NCI-H510A treated with DMSO at 0.1 percent for 48 hours (cell line): ENCODE results near the gene CSTB.

Experiments
- DNase-seq: peaks from one replicate; lab custom pipeline; 2025; lab: John Stamatoyannopoulos, UW

CSTB gene

DNA sequence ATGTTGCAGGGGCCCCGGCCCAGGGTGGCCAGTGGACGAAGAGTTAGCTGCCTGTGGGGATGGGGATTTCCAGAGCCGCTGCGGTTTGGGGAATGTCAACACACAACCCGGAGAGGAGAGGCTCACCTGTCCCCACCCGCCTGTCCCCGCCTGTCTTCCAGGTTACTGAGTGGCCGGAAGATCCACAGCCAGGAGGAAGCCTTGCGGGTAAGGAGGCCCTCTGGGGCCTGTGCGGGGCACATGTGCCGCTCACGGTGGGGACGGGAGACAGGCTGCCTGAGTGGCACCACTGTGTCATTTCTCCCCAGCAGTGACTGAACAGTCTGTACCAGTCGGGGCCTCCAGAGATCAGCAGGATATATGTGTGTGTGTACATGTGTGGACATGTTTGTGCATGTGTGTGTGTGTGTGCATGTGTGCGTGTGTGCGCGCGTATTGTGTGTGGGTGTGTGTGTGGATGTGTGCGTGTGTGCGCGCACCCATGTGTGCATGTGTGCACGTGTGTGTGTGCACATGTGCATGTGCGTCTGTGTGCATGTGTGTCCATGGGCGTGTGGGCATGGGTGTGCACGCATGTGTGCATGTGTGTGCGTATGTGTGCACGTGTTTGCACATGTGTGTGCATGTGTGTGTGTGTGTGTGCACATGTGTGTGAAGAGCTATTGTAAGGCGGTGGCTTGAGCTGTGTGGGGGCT, 25.6 kb downstream of the CSTB start:
- DNase-seq: no peak

DNA sequence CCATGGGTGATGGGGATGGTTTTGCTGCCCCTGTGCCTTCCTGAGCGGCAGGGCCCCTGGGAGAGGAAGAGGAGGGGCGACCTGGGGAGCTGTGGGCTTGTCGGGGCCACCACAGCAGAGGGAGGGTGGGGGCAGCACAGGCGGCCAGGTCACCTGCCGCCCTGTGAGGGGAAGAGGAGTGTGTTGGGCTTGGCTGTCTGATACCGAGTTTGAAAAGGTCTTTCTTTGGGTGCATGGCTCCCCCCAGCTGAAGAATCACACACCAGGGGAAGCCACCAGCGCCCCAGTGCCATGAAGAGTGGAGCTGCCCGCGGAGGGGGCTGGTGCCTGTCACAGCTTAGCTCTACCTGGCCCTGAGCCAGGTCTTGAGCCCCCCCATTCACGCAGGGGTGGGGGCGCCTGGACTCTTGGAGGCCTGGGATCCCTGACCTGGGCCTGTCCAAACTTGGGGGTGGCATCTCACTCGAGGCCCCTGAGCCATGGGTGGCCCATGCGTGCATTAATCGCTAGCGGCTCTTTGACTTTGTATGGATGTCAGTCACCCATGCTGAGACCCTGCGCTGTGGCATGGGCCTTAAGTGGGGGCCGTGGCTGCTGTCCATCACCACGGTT, 26.4 kb downstream of the CSTB start:
- DNase-seq: no peak

DNA sequence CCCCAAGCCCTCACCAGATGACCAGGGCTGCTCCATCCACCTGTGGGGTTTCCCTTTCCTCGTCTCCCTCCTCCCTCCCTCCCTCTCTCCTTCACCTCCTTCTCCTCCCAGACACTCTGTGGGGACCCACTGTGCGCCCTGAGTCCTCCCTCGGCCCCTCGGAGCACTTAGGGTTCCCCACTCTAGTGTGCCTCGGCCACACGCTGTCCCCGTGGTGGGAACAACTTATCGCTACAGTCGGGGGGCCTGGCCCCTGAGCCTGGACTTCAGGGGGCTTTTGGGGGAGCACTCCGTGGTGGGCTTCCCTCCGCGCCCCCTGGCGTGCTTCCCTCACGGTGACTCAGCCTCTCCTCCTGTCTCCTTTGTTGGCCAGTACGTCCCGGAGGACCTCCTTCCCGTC, 27.5 kb downstream of the CSTB start:
- DNase-seq: no peak

DNA sequence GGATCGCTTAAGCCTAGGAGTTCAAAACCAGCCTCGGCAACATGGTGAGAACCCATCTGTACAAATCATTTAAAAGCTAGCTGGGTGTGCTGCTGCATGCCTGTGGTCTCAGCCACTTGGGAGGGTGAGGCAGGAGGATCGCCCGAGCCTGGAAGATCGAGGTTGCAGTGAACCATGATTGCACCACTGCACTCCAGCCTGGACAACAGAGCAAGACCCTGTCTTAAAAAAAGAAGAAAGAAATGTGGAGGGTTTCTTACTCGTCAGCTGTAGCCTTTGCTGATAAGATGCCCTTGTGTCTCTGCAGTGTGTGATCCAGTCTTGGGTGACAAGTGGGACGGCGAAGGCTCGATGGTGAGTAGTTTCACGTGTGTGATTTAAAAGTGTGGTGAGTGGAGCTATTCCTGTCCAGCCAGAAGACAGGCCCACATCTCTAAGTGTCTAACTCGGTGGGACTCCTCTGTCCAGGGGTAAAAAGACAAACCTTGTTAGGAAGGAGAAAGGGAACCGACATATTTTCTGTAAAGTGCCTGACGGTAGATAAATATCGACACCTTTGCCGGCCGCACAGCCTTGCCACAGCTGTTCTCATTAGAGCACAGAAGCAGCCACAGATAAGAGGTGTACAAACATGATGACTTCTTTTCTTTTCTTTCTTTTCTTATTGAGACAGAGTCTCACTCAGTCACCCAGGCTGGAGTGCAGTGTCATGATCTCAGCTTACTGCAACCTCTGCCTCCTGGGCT, 30.2 kb downstream of the CSTB start:
- DNase-seq: no peak

DNA sequence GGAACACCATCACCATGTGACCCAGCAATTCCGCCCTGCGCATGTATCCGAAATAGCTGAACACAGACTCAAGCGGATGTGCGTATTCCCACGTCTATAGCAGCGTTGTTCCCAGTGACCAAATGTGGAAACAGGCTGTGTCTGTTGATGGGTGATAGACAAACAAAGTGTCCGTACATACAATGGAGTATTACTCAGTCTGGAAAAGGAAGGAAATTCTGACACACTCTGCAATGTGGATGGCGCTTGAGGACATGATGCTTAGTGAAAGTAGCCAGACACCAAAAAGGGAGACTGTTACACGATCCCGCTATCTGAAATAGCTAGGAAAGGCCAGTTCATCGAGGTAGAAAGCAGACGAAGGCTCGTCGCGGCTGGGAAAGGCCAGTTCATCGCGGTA, 31.4 kb downstream of the CSTB start:
- no peak for DNase-seq

DNA sequence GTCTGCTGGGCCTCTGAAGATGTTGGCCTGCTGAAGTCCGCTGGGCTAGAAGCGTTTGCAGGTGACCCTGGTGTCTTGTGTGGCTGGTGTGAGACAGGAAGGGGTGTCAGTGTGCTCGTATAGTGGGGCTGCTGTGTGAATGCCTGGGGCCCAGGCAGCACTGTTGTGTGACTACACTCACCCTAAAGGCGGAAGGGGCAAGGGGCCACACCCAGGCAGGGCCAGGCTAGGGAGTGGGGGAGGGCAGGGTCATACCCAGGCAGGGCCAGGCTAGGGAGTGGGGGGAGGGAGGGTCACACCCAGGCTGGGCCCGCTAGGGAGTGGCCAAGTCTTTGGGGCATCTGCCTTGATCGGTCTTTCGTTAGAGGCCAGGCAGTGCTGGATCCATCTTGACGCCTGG, 32.2 kb downstream of the CSTB start:
- no peak for DNase-seq

DNA sequence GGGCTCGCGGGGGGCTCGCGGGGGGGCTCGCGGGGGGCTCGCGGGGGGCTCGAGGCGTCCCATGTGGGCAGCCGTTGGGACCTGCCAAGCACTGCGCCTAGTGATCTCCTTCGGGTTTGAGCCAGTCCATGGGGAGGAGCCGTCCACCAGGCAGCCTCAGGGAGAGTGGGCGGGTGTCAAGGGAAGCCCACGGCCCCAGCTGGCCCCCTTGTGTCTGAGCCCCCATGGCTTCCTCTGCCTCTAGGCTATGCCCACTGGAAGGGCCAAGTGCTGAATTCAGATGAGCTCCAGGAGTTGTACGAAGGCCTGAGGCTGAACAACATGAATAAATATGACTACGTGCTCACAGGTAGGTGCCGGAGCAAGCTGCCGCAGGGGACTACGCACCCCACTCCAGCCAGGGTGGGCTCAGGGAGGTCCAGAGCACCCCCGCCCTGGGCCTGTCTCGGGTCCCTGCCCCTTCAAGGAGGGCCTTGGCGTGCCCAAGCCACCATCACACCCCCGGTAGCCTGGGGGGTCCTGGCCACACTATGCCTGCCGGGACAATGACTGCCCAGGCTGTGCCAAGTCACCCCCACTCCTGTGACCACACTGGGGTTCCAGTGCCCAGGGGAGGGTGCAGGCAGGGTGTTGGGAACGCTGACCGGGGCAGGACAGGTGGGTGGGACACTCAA, 34.5 kb downstream of the CSTB start:
- DNase-seq: no peak

DNA sequence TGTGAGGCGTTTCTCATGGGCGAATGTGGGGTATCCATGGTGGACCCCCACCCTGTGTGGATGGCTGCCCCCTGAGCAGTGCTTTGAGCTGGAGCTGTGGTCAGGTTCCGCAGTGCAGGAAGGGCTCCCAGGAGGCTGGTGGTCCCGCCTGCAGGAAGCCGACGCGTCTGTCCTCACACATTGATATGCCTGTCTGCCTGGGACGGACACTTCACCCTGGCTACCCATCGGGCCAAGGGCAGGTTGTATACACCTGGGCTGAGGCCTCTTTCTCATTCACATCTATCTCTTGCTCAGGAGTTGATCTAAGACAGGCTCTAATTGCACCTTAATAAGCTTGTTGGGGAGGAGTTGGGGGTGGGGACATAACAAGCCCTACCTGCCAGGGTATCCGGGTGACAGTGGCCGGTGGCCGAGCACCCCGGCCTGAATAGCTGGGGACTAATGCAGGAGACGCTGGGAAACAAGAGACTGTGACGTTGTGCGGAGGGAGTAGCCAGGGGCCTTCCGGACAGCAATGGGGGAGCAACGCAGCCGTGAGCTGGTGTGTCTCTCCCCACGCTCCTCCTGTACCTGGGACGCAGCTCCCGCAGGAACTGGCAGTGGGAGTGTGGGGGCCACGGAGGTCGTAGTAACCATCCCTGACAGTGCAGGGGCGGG, 35.5 kb downstream of the CSTB start:
- peak; percentile 41 for DNase-seq

DNA sequence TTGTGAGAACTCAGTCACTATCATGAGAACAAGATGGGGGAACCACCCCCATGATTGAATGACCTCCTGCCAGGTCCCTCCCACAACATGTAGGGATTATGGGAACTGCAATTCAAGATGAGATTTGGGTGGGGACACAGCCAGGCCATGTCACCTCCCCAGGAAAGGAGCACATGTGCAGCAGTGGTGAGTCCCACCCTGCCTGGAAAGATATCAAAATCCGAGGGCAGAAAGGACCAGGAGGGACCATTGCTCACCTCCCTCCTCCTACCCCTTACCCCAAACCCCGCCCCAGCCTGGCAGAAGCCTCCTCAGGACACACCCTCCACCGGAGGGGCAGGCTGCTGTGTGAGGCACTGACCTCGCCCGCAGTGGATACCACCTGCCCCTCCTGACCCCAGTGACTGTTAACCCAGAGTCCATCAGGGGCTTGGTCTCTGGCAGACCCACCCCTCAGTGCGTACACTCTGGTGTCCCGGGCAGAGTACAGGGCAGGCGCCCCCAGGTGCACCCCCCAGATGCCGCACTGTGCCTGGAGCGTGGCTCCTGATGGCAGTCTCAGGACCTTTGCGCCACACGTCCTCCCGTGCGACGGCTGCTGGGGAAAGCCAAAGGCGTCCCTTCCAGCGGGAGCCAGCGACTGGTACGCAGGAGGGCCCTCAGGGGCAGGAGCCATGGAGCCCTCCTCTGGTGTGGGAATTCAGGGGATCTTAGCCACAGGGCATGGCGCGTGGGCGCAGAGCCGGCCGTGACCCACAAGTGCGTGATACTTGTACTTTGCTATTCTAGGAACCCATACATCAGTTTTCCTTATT, 36.3 kb downstream of the CSTB start:
- DNase-seq: no peak

DNA sequence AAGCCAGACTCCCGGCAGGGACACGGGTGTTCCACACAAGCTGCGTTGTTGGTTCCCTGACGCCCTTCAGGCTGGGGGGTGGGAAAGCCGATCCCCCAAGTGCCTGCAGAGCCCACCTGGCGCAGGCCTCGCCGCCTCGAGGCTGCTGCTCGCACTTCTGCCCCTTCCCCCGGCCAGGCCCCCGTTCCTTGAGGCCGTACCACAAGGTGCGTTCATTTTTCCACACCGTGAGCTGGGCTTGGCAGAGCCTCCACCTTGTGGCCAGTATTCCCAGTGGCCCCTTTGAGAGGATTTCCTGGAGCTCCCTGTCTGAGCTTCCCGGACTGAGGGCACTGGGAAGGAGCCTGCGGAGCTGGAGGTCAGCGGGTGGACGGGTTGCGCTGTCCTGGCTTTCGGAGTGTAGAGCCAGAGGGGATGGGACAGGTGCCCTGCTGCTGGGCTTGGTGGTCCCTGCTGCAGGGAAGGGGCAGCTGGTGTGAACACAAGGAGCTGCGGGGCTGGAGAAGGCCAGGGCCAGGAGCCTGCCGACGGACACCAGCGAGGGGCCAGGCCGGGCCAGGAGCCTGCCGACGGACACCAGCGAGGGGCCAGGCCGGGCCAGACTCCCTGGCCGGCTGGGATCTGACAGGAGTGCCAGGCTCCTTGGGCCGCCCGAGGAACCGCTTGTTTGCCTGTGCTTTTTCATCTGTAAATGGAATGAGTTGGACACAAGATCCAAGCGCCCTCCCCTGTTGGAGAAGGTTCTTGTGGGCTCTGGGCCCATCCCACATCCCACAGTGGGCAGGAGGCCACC, 38.8 kb downstream of the CSTB start:
- no peak for DNase-seq

DNA sequence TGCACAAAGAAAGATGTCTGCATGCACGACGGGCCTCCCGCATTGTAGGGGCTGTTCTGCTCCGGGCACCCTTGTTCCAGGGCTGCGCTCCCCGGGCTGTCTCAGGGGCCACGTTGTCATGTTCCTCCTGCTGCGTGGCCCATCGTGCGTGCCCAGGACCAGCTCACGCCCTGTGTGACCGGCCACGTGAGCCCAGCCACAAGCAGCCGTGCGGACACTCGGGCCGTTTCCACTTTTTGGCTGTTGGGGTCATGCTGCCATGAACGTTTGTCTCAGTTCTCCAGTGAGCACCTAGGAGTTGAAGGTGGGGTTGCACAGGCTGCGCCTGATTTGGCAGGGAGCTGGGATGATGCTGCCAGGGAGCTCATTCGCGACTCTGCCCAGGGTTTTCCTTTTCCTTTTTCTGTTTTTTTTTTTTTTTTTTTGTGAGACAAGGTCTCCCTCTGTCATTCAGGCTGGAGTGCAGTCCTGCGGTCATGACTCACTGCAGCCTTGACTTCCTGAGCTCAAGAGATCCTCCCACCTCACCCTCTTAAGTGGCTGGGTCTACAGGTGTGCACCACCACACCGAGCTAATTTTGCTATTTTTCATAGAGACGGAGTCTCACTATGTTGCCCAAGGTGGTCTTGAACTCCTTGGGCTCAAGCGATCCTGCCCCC, 39.8 kb downstream of the CSTB start:
- DNase-seq: no peak

DNA sequence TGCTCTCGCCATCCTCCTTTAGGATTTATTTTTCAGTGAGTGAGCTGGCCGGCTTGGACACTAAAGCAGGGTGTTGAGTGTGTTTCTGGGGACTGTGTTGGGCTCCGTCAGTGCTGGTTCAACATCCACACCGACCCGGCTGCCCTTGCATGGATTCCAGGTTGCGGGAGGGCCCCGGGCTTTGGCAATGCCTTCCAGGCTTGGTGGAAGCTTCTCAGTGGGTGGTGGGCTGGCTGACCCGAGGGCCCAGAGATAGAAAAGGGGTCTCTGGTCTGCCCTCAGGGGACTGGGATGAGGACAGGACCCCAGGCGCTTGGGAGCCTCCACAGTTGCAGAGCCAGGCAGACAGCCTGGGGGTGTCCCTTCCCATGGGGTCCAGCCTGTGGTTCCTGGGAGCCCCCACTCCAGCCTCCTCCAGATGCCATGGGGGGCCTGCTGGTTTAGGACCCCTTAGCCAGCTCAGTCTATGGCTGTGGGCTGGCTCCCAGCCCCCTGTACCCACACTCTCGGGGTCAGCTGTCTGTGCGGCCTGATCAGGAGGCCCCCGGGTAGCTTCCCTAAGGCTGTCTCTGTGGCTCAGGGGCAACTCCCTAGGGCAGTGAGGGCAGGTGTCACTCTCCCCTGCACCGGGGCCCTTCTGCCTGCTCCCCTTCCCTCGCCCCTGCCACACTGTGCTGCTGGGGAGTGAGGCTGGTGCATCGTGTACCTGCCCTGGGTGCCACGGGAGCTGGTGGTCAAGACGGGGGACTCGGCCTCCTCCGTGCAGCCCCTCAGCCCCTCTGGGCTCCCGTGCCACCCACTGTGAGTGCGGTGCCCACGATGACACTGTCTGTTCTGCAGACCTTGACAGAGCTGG, 40.6 kb downstream of the CSTB start:
- DNase-seq: no peak

DNA sequence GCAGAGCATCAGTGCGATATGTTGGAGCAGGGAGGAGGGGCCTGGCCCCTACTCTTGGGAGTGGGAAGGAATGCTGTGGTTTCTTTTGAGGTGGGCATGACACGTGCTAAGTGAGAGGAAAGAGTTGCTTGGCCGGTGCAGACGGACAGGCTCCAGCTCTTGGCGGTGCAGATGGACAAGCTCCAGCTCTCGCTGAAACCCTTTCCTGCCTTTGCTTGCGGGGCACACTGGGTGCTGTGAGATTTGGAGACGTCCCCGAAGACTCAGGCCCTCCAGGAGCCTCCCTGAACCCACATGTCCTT, 41.2 kb downstream of the CSTB start:
- DNase-seq: no peak

DNA sequence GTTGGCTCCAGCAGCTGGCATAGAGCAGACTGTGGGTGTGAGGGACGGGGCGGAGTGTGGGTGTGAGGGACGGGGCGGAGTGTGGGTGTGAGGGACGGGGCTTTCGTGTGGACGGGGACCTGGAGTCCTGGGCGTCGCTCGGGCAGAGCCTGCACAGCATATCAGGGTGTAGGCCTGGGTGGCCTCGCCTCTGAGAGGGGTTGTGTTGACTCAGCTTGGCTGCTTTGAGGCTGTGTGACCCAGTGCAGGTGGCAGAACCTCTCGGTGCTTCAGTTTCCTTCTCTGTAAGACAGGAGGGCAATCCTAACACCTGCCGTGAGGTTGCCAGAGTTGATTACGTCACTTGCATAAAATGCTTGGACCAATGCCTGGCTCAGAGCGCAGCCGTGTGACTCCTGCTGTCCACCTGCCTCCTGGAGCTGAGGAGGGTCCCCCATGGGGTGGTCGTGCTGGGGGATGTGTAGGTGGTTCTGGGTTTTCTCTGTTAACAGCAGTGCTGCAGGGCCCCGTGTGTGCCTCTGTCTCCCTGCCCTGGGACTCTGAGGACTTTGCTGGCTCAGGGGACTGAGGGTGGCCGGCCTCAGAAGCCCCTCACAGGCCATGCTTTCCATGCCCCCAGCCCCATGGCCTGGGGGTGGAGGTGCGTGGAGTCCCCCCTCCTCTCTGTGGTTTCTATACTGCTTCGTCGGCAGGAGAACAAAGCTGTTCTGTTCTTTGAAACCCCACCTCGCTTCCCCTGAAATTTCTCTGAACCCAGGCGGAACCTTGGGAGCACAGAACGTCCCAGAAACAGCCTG, 41.8 kb downstream of the CSTB start:
- peak; percentile 15 for DNase-seq

DNA sequence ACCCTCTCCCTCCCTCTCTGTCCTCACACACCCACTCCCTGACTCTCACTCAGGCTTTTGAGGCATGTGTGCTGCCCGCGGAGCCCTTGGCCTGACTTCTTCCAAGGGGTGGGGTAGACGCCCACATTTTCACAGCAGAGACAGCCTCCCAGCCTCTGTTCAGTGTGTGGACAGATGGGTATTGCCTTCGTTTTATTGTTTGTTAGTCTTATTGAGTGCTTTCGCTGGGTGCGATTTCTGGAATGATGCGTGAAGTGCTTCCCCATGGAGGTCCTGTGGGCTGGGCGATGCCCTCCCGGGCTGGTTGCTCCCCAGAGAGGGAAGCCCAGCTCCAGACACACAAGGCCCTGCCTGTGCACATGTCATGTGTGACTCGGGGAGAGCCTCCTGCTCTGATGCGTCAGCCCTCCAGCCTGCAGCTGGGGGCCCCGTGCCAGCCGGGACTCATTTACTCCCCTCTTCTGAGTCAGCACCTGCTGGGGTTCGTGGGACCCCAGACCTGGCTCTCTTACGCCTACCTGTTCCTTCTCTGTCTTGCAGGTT, 42.5 kb downstream of the CSTB start:
- DNase-seq: no peak

DNA sequence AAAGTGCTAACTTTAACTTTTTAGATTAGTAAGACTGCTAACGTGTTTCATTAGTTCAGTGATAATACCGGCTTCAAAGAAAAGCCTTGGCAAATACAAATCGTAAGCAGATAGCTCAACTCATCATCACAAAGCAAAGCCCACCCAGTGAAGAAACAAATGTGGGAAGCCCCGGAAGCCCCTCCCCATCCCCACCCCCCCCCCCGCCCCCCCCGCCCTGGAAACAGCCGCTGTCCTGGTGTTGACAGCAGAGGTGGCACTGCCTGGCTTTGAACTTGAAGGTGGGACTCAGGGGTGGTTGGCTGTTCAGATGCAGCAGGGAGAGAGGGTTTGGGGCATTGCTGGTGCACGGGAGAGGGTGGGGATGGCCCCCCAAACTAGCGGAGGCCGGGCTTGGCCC, 43.0 kb downstream of the CSTB start:
- no peak for DNase-seq

DNA sequence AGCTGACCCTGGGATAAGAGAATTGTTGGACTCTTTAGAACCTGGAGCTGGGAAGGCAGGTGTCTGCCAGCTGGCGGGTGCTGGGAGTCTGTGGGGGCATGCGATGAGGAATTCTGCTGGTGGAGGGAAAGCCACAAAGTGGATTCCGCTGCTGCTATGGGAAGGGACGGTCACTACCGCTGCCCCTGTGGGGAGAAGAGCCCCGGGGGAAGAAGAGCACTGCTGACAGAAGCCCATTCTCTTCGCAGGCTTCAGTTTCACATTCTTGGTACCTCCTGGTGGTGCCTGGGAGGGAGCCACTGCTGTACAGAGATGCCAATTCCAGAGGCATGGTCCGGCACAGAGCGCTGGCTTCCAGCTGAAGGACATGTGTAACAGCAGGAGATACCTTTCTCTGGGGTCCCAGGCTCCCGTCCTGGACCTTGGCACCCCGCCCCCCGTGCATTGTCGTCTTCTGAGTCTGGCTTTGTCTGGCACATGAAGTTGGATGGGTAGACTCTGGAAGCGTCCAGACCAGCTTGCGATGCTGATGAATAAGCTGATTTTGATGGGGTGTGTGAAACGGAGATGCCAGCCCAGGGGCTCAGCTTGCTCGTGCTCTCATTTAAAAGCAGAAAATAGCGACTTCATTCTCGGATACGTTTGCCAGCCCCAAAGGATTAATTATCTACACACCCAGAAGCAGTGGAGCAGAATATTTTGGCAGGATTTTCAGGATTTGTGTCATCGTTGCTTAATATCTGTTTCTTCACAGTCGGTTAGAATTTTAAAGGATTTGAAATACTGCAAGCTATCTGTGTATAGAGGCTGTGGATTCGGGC, 44.0 kb downstream of the CSTB start:
- no peak for DNase-seq
